Activated naive CD8-positive, alpha-beta T cell treated with anti-CD3 and anti-CD28 coated beads, Interleukin-2, amount 10 ng/mL, durations not matched to agents 7 days and 5 days (primary cell): Measurements from ENCODE around the gene CDH13. TPM values are rescaled to one million over a fixed set of nuclear protein-coding genes. Genes with fewer than 3 reads are reported as not detected.

Source experiments
- ATAC-seq: fragments of 150-1000 bp; cut with Tn5 transposase; one replicate; pipeline ENCODE4 v1.10.0; 2021; ENCODE audit warnings: low read depth, moderate library complexity
- POLR2A ChIA-PET: fragments of 350-600 bp; sonication (Branson Sonifier 250); formaldehyde crosslinking; loops from one replicate; lab custom pipeline; 2021; ENCODE audit warnings: antibody characterized with exemption; lab: Charles Lee
- DNase-seq: peaks from one replicate; pipeline ENCODE4 v3.0.0; 2021
- H3K27ac Mint-ChIP-seq: one replicate; pipeline ENCODE4 v1.8.0; 2022; ENCODE audit warnings: mild to moderate bottlenecking, mixed read lengths
- H3K27me3 Mint-ChIP-seq: one replicate; pipeline ENCODE4 v1.8.0; 2022; ENCODE audit warnings: mild to moderate bottlenecking, moderate library complexity, mixed read lengths
- H3K36me3 Mint-ChIP-seq: one replicate; pipeline ENCODE4 v1.8.0; 2021; ENCODE audit warnings: mild to moderate bottlenecking, mixed read lengths
- H3K4me1 Mint-ChIP-seq: one replicate; pipeline ENCODE4 v1.8.0; 2021; ENCODE audit warnings: mixed read lengths
- H3K4me3 Mint-ChIP-seq: one replicate; pipeline ENCODE4 v1.8.0; 2022; ENCODE audit warnings: mild to moderate bottlenecking, moderate library complexity, mixed read lengths
- H3K9me3 Mint-ChIP-seq: one replicate; pipeline ENCODE4 v1.8.0; 2021; ENCODE audit warnings: mixed read lengths
- total RNA-seq, 2 experiments: library from RNA; stranded (reverse); gene quantifications; one replicate each; pipeline ENCODE4 v1.2.3, GENCODE V29; 2021

Gene CDH13
- total RNA-seq, 2 experiments from 2014 or later, result not detected

- H3K27ac Mint-ChIP-seq, result no peak overlapping the region
- no peaks in the 10 kb centered on the region for H3K27me3 Mint-ChIP-seq
- DNase-seq, result no peak
These were observed 1191.5 kb downstream of the CDH13 start for GRCh38 chr16:83818276-83818675.

GRCh38 chr16:83819361-83819760 lies 1192.6 kb downstream of the CDH13 start:
- ATAC-seq (no peak), DNase-seq (no peak)
- no peaks in the 10 kb centered on the region for H3K9me3 Mint-ChIP-seq

More at GRCh38 chr16:83818276-83818675, 1191.5 kb downstream of the CDH13 start:
- Mint-ChIP-seq H3K4me1 (no peaks in the 10 kb centered on the region), H3K4me3 (no peak overlapping the region), H3K36me3 (no peaks in the 10 kb centered on the region), H3K9me3 (no peaks in the 10 kb centered on the region)
- ATAC-seq, result no peak
- POLR2A ChIA-PET, result no interaction called here

GRCh38 chr16:83826146-83826913 lies 1199.6 kb downstream of the CDH13 start:
- peak; percentile 96 for ATAC-seq
- H3K36me3 Mint-ChIP-seq, result no peaks in the 10 kb centered on the region
- POLR2A ChIA-PET, result interaction anchor here (1.4 kb wide), 1 partner anchor 18 kb away, joined by 3 read pairs; the partner anchor contains the start of gene HSBP1
- no peak overlapping the region for H3K4me3 Mint-ChIP-seq
- H3K27me3 Mint-ChIP-seq, result peaks cover 2% of the 10 kb centered on the region
- H3K27ac Mint-ChIP-seq, result no peak overlapping the region
- H3K9me3 Mint-ChIP-seq, result no peaks in the 10 kb centered on the region
- DNase-seq, result peak; percentile 86
- H3K4me1 Mint-ChIP-seq, result no peaks in the 10 kb centered on the region

More at GRCh38 chr16:83819361-83819760, 1192.6 kb downstream of the CDH13 start:
- H3K27ac Mint-ChIP-seq, result no peak overlapping the region
- no peaks in the 10 kb centered on the region for H3K36me3 Mint-ChIP-seq
- POLR2A ChIA-PET, result no interaction called here
- H3K4me1 Mint-ChIP-seq, result no peaks in the 10 kb centered on the region
- H3K27me3 Mint-ChIP-seq, result no peaks in the 10 kb centered on the region
- no peak overlapping the region for H3K4me3 Mint-ChIP-seq

- no peak overlapping the region for H3K27ac Mint-ChIP-seq
- POLR2A ChIA-PET, result no interaction called here
- ATAC-seq, result no peak
- H3K4me1 Mint-ChIP-seq, result peaks cover under 1% of the 10 kb centered on the region
- no peak overlapping the region for H3K4me3 Mint-ChIP-seq
- H3K9me3 Mint-ChIP-seq, result no peaks in the 10 kb centered on the region
- peaks cover under 1% of the 10 kb centered on the region for H3K27me3 Mint-ChIP-seq
- H3K36me3 Mint-ChIP-seq, result no peaks in the 10 kb centered on the region
- DNase-seq, result no peak
These were observed 1203.5 kb downstream of the CDH13 start for GRCh38 chr16:83830091-83830768.

GRCh38 chr16:83830769-83831455 lies 1204.1 kb downstream of the CDH13 start:
- POLR2A ChIA-PET, result no interaction called here
- no peak overlapping the region for H3K27ac Mint-ChIP-seq
- ATAC-seq, result no peak
- H3K9me3 Mint-ChIP-seq, result no peaks in the 10 kb centered on the region
- H3K27me3 Mint-ChIP-seq, result no peaks in the 10 kb centered on the region
- H3K4me1 Mint-ChIP-seq, result peaks cover 7% of the 10 kb centered on the region
- no peak for DNase-seq
- no peak overlapping the region for H3K4me3 Mint-ChIP-seq
- H3K36me3 Mint-ChIP-seq, result no peaks in the 10 kb centered on the region

- Mint-ChIP-seq H3K36me3 (no peaks in the 10 kb centered on the region), H3K9me3 (no peaks in the 10 kb centered on the region), H3K27ac (no peak overlapping the region), H3K4me1 (peaks cover 11% of the 10 kb centered on the region), H3K27me3 (peaks cover 4% of the 10 kb centered on the region), H3K4me3 (no peak overlapping the region)
- DNase-seq (no peak), ATAC-seq (no peak)
- POLR2A ChIA-PET, result no interaction called here
These were observed 1204.8 kb downstream of the CDH13 start for GRCh38 chr16:83831456-83831987.

GRCh38 chr16:83833921-83834320 lies 1207.2 kb downstream of the CDH13 start:
- peaks cover 24% of the 10 kb centered on the region for H3K27me3 Mint-ChIP-seq
- H3K4me3 Mint-ChIP-seq, result no peak overlapping the region
- no peaks in the 10 kb centered on the region for H3K36me3 Mint-ChIP-seq
- no peak for DNase-seq
- POLR2A ChIA-PET, result no interaction called here
- no peak for ATAC-seq
- peaks cover 11% of the 10 kb centered on the region for H3K4me1 Mint-ChIP-seq
- H3K27ac Mint-ChIP-seq, result no peak overlapping the region
- no peaks in the 10 kb centered on the region for H3K9me3 Mint-ChIP-seq

- H3K27me3 Mint-ChIP-seq, result peaks cover 35% of the 10 kb centered on the region
- H3K9me3 Mint-ChIP-seq, result no peaks in the 10 kb centered on the region
- DNase-seq (no peak), ATAC-seq (no peak)
- no peak overlapping the region for H3K27ac Mint-ChIP-seq
- H3K36me3 Mint-ChIP-seq, result no peaks in the 10 kb centered on the region
- POLR2A ChIA-PET, result no interaction called here
- peaks cover 11% of the 10 kb centered on the region for H3K4me1 Mint-ChIP-seq
- H3K4me3 Mint-ChIP-seq, result no peak overlapping the region
These were observed 1209.1 kb downstream of the CDH13 start for GRCh38 chr16:83835586-83836566.

GRCh38 chr16:83837566-83837965 lies 1210.8 kb downstream of the CDH13 start:
- peaks cover 11% of the 10 kb centered on the region for H3K4me1 Mint-ChIP-seq

GRCh38 chr16:83838151-83838550 lies 1211.4 kb downstream of the CDH13 start:
- no peaks in the 10 kb centered on the region for H3K9me3 Mint-ChIP-seq
- H3K36me3 Mint-ChIP-seq, result no peaks in the 10 kb centered on the region
- peaks cover 39% of the 10 kb centered on the region for H3K27me3 Mint-ChIP-seq
- DNase-seq, result no peak
- H3K4me3 Mint-ChIP-seq, result no peak overlapping the region
- peaks cover 11% of the 10 kb centered on the region for H3K4me1 Mint-ChIP-seq
- no peak overlapping the region for H3K27ac Mint-ChIP-seq
- no peak for ATAC-seq
- POLR2A ChIA-PET, result no interaction called here

More at GRCh38 chr16:83837566-83837965, 1210.8 kb downstream of the CDH13 start:
- ATAC-seq, result no peak
- no peak for DNase-seq
- H3K9me3 Mint-ChIP-seq, result no peaks in the 10 kb centered on the region
- H3K27me3 Mint-ChIP-seq, result peaks cover 37% of the 10 kb centered on the region
- H3K36me3 Mint-ChIP-seq, result no peaks in the 10 kb centered on the region
- POLR2A ChIA-PET, result no interaction called here
- no peak overlapping the region for H3K27ac Mint-ChIP-seq
- H3K4me3 Mint-ChIP-seq, result no peak overlapping the region

- Mint-ChIP-seq H3K27ac (no peak overlapping the region), H3K9me3 (no peaks in the 10 kb centered on the region), H3K27me3 (peaks cover 39% of the 10 kb centered on the region), H3K4me1 (peaks cover 11% of the 10 kb centered on the region), H3K4me3 (no peak overlapping the region), H3K36me3 (no peaks in the 10 kb centered on the region)
- POLR2A ChIA-PET, result no interaction called here
- ATAC-seq (no peak), DNase-seq (no peak)
These were observed 1212.8 kb downstream of the CDH13 start for GRCh38 chr16:83839561-83839960.

GRCh38 chr16:83840060-83840617 lies 1213.4 kb downstream of the CDH13 start:
- Mint-ChIP-seq H3K27me3 (peaks cover 39% of the 10 kb centered on the region), H3K36me3 (no peaks in the 10 kb centered on the region), H3K27ac (no peak overlapping the region), H3K4me1 (peaks cover 11% of the 10 kb centered on the region), H3K9me3 (no peaks in the 10 kb centered on the region), H3K4me3 (no peak overlapping the region)
- POLR2A ChIA-PET, result no interaction called here
- DNase-seq (no peak), ATAC-seq (no peak)
